ENCODE data around the gene CMTM8.

Gene CMTM8

GRCh38 chr3:32310336-32310735, 71.9 kb downstream of the CMTM8 start:
- H3K27ac ChIP-seq (ENCODE audit: low read depth, low read length), result no peak overlapping the region
- TF ChIP-seq CTCF (IDR thresholded peaks at IDR 0.05; ENCODE audit: low read depth, low read length, poor library complexity, severe bottlenecking) (no peak), EZH2phosphoT487 (IDR thresholded peaks at IDR 0.05; ENCODE audit: borderline replicate concordance, low read length) (no peak)
- no peaks in the 10 kb centered on the region for H3K9me3 ChIP-seq (ENCODE audit: control insufficient read depth, insufficient read depth, low read length)
- no peaks in the 10 kb centered on the region for H3K36me3 ChIP-seq (ENCODE audit: control insufficient read depth, low read length)
- no peaks in the 10 kb centered on the region for H3K9me2 ChIP-seq (replicated peaks; ENCODE audit: control insufficient read depth, low read length)
- no peak overlapping the region for H3K4me3 ChIP-seq (ENCODE audit: low read length)
- H4K20me1 ChIP-seq (ENCODE audit: control insufficient read depth, insufficient read depth, low read depth, low read length), result no peaks in the 10 kb centered on the region
- no peak overlapping the region for H3K4me2 ChIP-seq (ENCODE audit: low read length)
- H3K27me3 ChIP-seq (ENCODE audit: control insufficient read depth, low read length), result peaks cover 29% of the 10 kb centered on the region
- no peaks in the 10 kb centered on the region for H3F3A ChIP-seq (ENCODE audit: control insufficient read depth, insufficient read depth)
- no peaks in the 10 kb centered on the region for H3K79me2 ChIP-seq (ENCODE audit: control insufficient read depth, low read length)
- no peaks in the 10 kb centered on the region for H3K4me1 ChIP-seq (ENCODE audit: control insufficient read depth, low read length)

GRCh38 chr3:32310918-32311839, 72.7 kb downstream of the CMTM8 start:
- Histone ChIP-seq H3K4me3 (ENCODE audit: low read length) (no peak overlapping the region), H4K20me1 (ENCODE audit: control insufficient read depth, insufficient read depth, low read depth, low read length) (no peaks in the 10 kb centered on the region), H3K4me2 (ENCODE audit: low read length) (no peak overlapping the region), H3K27ac (ENCODE audit: low read depth, low read length) (no peak overlapping the region), H3K9me2 (replicated peaks; ENCODE audit: control insufficient read depth, low read length) (no peaks in the 10 kb centered on the region), H3K27me3 (ENCODE audit: control insufficient read depth, low read length) (peaks cover 29% of the 10 kb centered on the region), H3K4me1 (ENCODE audit: control insufficient read depth, low read length) (no peaks in the 10 kb centered on the region), H3K9me3 (ENCODE audit: control insufficient read depth, insufficient read depth, low read length) (no peaks in the 10 kb centered on the region), H3K36me3 (ENCODE audit: control insufficient read depth, low read length) (no peaks in the 10 kb centered on the region), H3F3A (ENCODE audit: control insufficient read depth, insufficient read depth) (no peaks in the 10 kb centered on the region), H3K79me2 (ENCODE audit: control insufficient read depth, low read length) (no peaks in the 10 kb centered on the region)
- TF ChIP-seq EZH2phosphoT487 (IDR thresholded peaks at IDR 0.05; ENCODE audit: borderline replicate concordance, low read length) (no peak), CTCF (IDR thresholded peaks at IDR 0.05; ENCODE audit: low read depth, low read length, poor library complexity, severe bottlenecking) (no peak)

- Histone ChIP-seq H3K4me2 (ENCODE audit: low read length) (no peak overlapping the region), H3K79me2 (ENCODE audit: control insufficient read depth, low read length) (no peaks in the 10 kb centered on the region), H3K9me2 (replicated peaks; ENCODE audit: control insufficient read depth, low read length) (no peaks in the 10 kb centered on the region), H3K27ac (ENCODE audit: low read depth, low read length) (no peak overlapping the region), H4K20me1 (ENCODE audit: control insufficient read depth, insufficient read depth, low read depth, low read length) (no peaks in the 10 kb centered on the region), H3K4me1 (ENCODE audit: control insufficient read depth, low read length) (no peaks in the 10 kb centered on the region), H3K27me3 (ENCODE audit: control insufficient read depth, low read length) (peaks cover 29% of the 10 kb centered on the region), H3K4me3 (ENCODE audit: low read length) (no peak overlapping the region), H3F3A (ENCODE audit: control insufficient read depth, insufficient read depth) (no peaks in the 10 kb centered on the region), H3K36me3 (ENCODE audit: control insufficient read depth, low read length) (no peaks in the 10 kb centered on the region), H3K9me3 (ENCODE audit: control insufficient read depth, insufficient read depth, low read length) (no peaks in the 10 kb centered on the region)
- TF ChIP-seq CTCF (IDR thresholded peaks at IDR 0.05; ENCODE audit: low read depth, low read length, poor library complexity, severe bottlenecking) (no peak), EZH2phosphoT487 (IDR thresholded peaks at IDR 0.05; ENCODE audit: borderline replicate concordance, low read length) (no peak)
Measured at GRCh38 chr3:32312251-32312650, 73.8 kb downstream of the CMTM8 start.
